HCT116 (cell line): ENCODE results near the gene TOGARAM1. TPM values are rescaled to one million over a fixed set of nuclear protein-coding genes. Genes with fewer than 3 reads are reported as not detected.

Source experiments
- ATAC-seq: fragments of 200-7000 bp; cut with Tn5 transposase; 2 replicates; pipeline ENCODE4 v1.9.1; 2020; ENCODE audit warnings: mild to moderate bottlenecking, moderate library complexity
- BruUV-seq: library from RNA; stranded (reverse); fragments of 400-500 nt; replicated peaks from 2 replicates; lab custom pipeline; 2021; lab: Mats Ljungman, UMichigan
- CTCF ChIA-PET: fragments of 300-600 bp; sonication (Branson Sonifier 250); formaldehyde crosslinking; loops from one replicate; lab custom pipeline; 2021; ENCODE audit warnings: antibody characterized with exemption; lab: Charles Lee
- POLR2A ChIA-PET: fragments of 300-600, 350-600 bp; sonication (Branson Sonifier 250); formaldehyde crosslinking; loops from one replicate; lab custom pipeline; 2021; ENCODE audit warnings: antibody characterized with exemption; lab: Charles Lee
- RAD21 ChIA-PET, 2 experiments: fragments of 300-600 bp; sonication (Branson Sonifier 250); formaldehyde crosslinking; loops; one replicate each; lab custom pipeline; 2023; ENCODE audit warnings: low total read pairs in 2 of 2; ENCODE audit not compliant: uncharacterized antibody in 2 of 2, unreplicated experiment in 2 of 2, low non-redundant PET in 1 of 2; lab: Charles Lee
- DNase-seq: peaks from one replicate; pipeline ENCODE4 v3.0.0-alpha.2; 2010; ENCODE audit warnings: low read depth, low spot score
- H2AFZ ChIP-seq: fragments of 200-600 bp; shearing (Covaris generic), sonication (generic); 2 replicates; pipeline ENCODE4 v1.6.1; 2017; ENCODE audit warnings: low read depth, mixed run types, mixed read lengths, antibody characterized with exemption, low read length; ENCODE audit not compliant: poor library complexity, severe bottlenecking
- H3K27ac ChIP-seq: 2 replicates; pipeline ENCODE4 v1.5.1; 2012; ENCODE audit warnings: low read depth, low read length
- H3K27me3 ChIP-seq: fragments of 200-600 bp; sonication (generic); 2 replicates; pipeline ENCODE4 v1.6.1; 2016; ENCODE audit warnings: mixed run types, low read length, mixed read lengths; ENCODE audit not compliant: insufficient read depth
- H3K36me3 ChIP-seq, 2 experiments: fragments of 200-500 bp in 1 of 2; fragments of 200-600 bp in 1 of 2; sonication (Bioruptor generic) in 1 of 2; sonication (generic) in 1 of 2; 2 replicates each; pipeline versions ENCODE4 v1.5.1 to v1.6.1; 2014 to 2016; ENCODE audit warnings: low read length in 2 of 2, inconsistent platforms in 1 of 2, mixed read lengths in 1 of 2, mixed run types in 1 of 2; ENCODE audit not compliant: insufficient read depth in 2 of 2, control insufficient read depth in 1 of 2
- H3K4me1 ChIP-seq, 2 experiments: fragments of 200-600 bp in 1 of 2; sonication (generic) in 1 of 2; 2 replicates each; pipeline versions ENCODE4 v1.5.1 to v1.6.1; 2012 to 2017; ENCODE audit warnings: low read length in 2 of 2, inconsistent platforms in 1 of 2, mild to moderate bottlenecking in 1 of 2, mixed read lengths in 1 of 2, mixed run types in 1 of 2, moderate library complexity in 1 of 2; ENCODE audit not compliant: insufficient read depth in 2 of 2, control insufficient read depth in 1 of 2
- H3K4me2 ChIP-seq: fragments of 200-600 bp; sonication (generic); 2 replicates; pipeline ENCODE4 v1.6.1; 2017; ENCODE audit warnings: mixed run types, low read length, mixed read lengths
- H3K4me3 ChIP-seq, 2 experiments: fragments of 200-600 bp in 1 of 2; sonication (generic) in 1 of 2; replicated peaks in 1 of 2; 2 replicates each; pipeline ENCODE4 v1.5.1; 2011 to 2016; ENCODE audit warnings: low read length in 2 of 2, control low read depth in 1 of 2, low read depth in 1 of 2, mild to moderate bottlenecking in 1 of 2, mixed read lengths in 1 of 2, mixed run types in 1 of 2
- H3K79me2 ChIP-seq: fragments of 200-600 bp; sonication (generic); 2 replicates; pipeline ENCODE4 v1.6.1; 2017; ENCODE audit warnings: mild to moderate bottlenecking, mixed run types, low read length, moderate library complexity, mixed read lengths; ENCODE audit not compliant: insufficient read depth
- H3K9ac ChIP-seq: fragments of 200-600 bp; sonication (generic); 2 replicates; pipeline ENCODE4 v1.6.1; 2016; ENCODE audit warnings: low read length, mixed read lengths
- H3K9me2 ChIP-seq: fragments of 200-600 bp; sonication (generic), shearing (Covaris generic); 2 replicates; pipeline ENCODE4 v1.6.1; 2017; ENCODE audit warnings: mixed run types, mild to moderate bottlenecking, moderate library complexity; ENCODE audit not compliant: insufficient read depth
- H3K9me3 ChIP-seq, 2 experiments: fragments of 200-500 bp in 1 of 2; fragments of 200-600 bp in 1 of 2; sonication (Bioruptor generic) in 1 of 2; sonication (generic) in 1 of 2; 2 replicates each; pipeline ENCODE4 v1.6.1; 2014 to 2017; ENCODE audit warnings: low read length in 2 of 2, mixed read lengths in 2 of 2, inconsistent platforms in 1 of 2, low read depth in 1 of 2, mild to moderate bottlenecking in 1 of 2, mixed run types in 1 of 2, moderate library complexity in 1 of 2; ENCODE audit not compliant: control insufficient read depth in 1 of 2, insufficient read depth in 1 of 2
- H4K20me1 ChIP-seq: fragments of 200-600 bp; sonication (generic), shearing (Covaris generic); 2 replicates; pipeline ENCODE4 v1.6.1; 2017; ENCODE audit warnings: mixed run types, mild to moderate bottlenecking, moderate library complexity; ENCODE audit not compliant: insufficient read depth
- CBX3 ChIP-seq: IDR thresholded peaks from 2 replicates; pipeline ENCODE4 v1.6.1; 2012; ENCODE audit warnings: low read depth
- CTCF ChIP-seq, 3 experiments: fragments of 200-600 bp in 1 of 3; sonication (generic) in 1 of 3; IDR thresholded peaks in 2 of 3; conservative IDR thresholded peaks in 1 of 3; 2 replicates each; pipeline ENCODE4 v1.5.1; 2012 to 2017; ENCODE audit warnings: low read depth in 2 of 3, low read length in 2 of 3, antibody characterized with exemption in 1 of 3, borderline replicate concordance in 1 of 3, control low read depth in 1 of 3, mild to moderate bottlenecking in 1 of 3, mixed read lengths in 1 of 3, mixed run types in 1 of 3, moderate library complexity in 1 of 3; ENCODE audit not compliant: insufficient read depth in 1 of 3
- EGR1 ChIP-seq: IDR thresholded peaks from 2 replicates; pipeline ENCODE4 v1.6.1; 2012; ENCODE audit warnings: low read depth
- ELF1 ChIP-seq: IDR thresholded peaks from 2 replicates; pipeline ENCODE4 v1.6.1; 2012; ENCODE audit warnings: low read depth, borderline replicate concordance
- FOSL1 ChIP-seq: IDR thresholded peaks from 2 replicates; pipeline ENCODE4 v1.6.1; 2012; ENCODE audit warnings: low read depth
- JUND ChIP-seq: IDR thresholded peaks from 2 replicates; pipeline ENCODE4 v1.6.1; 2012
- MAX ChIP-seq: IDR thresholded peaks from 2 replicates; pipeline ENCODE4 v1.6.1; 2012
- POLR2AphosphoS5 ChIP-seq: IDR thresholded peaks from 2 replicates; pipeline ENCODE4 v1.6.1; 2011; ENCODE audit warnings: mild to moderate bottlenecking, low read depth, low read length, moderate library complexity
- RAD21 ChIP-seq: IDR thresholded peaks from 2 replicates; pipeline ENCODE4 v1.6.1; 2012; ENCODE audit warnings: low read depth, mild to moderate bottlenecking
- REST ChIP-seq: IDR thresholded peaks from 2 replicates; pipeline ENCODE4 v1.6.1; 2012; ENCODE audit warnings: low read depth
- SIN3A ChIP-seq: IDR thresholded peaks from 2 replicates; pipeline ENCODE4 v1.6.1; 2012; ENCODE audit warnings: low read depth
- SRF ChIP-seq: IDR thresholded peaks from 2 replicates; pipeline ENCODE4 v1.6.1; 2012; ENCODE audit warnings: low read depth
- TCF7L2 ChIP-seq: IDR thresholded peaks from 2 replicates; pipeline ENCODE4 v1.7.0; 2011; ENCODE audit warnings: borderline replicate concordance, inconsistent platforms; ENCODE audit not compliant: insufficient read depth, insufficient read length; ENCODE audit errors: extremely low read depth
- YY1 ChIP-seq: IDR thresholded peaks from 2 replicates; pipeline ENCODE4 v1.6.1; 2011; ENCODE audit warnings: low read length, low read depth, moderate library complexity, mild to moderate bottlenecking; ENCODE audit not compliant: insufficient replicate concordance; ENCODE audit errors: extremely low read depth
- ZBTB33 ChIP-seq: IDR thresholded peaks from 2 replicates; pipeline ENCODE4 v1.6.1; 2011; ENCODE audit warnings: mild to moderate bottlenecking, low read length, moderate library complexity; ENCODE audit not compliant: insufficient replicate concordance; ENCODE audit errors: extremely low read depth
- ZFX ChIP-seq: fragments of 450-650 bp; IDR thresholded peaks from 2 replicates; pipeline ENCODE4 v1.6.1; 2017
- ZNF274 ChIP-seq: fragments of 200-500 bp; sonication (Bioruptor generic); IDR thresholded peaks from 2 replicates; pipeline ENCODE4 v1.6.1; 2014; ENCODE audit warnings: mild to moderate bottlenecking, low read depth, low read length, inconsistent platforms
- intact Hi-C: fragments of 100-400 bp; cut with micrococcal nuclease; formaldehyde crosslinking; loops from 2 replicates; pipeline ENCODE4 v1.10.0; 2022
- total RNA-seq: library from RNA; stranded (reverse); gene quantifications from one replicate; pipeline ENCODE4 v1.2.1, GENCODE V29; 2021; ENCODE audit not compliant: unreplicated experiment

TOGARAM1 gene
- total RNA-seq, 1 experiment from 2014 or later, result 1.9 TPM

GRCh38 chr14:45118594-45118993 is 156.6 kb downstream of the TOGARAM1 start:
- peaks cover 48 to 49% of the 10 kb centered on the region in 2 experiments for H3K36me3 ChIP-seq
- no peaks in the 10 kb centered on the region for H3K27me3 ChIP-seq
- no TSS peak for BruUV-seq
- H3K79me2 ChIP-seq, result peaks cover 10% of the 10 kb centered on the region
- H3K9ac ChIP-seq, result no peak overlapping the region
- no peaks in the 10 kb centered on the region for H3K9me2 ChIP-seq
- intact Hi-C loops, result no loop called here
- no peak overlapping the region for H2AFZ ChIP-seq
- ATAC-seq (no peak), DNase-seq (no peak)
- H3K4me2 ChIP-seq, result no peak overlapping the region
- H3K4me1 ChIP-seq, result no peaks in the 10 kb centered on the region
- ChIA-PET POLR2A (no interaction called here), CTCF (no interaction called here), RAD21 (no interaction called here)
- TF ChIP-seq ZFX (no peak), REST (no peak), RAD21 (no peak), POLR2AphosphoS5 (no peak), MAX (no peak), CTCF (IDR thresholded peaks at IDR 0.05 in 2 of 3, conservative IDR thresholded peaks at IDR 0.05 in 1 of 3; ENCODE audit: borderline replicate concordance in 1 of 3, insufficient read depth in 1 of 3, low read depth in 2 of 3, low read length in 2 of 3) (no peak), ZBTB33 (no peak), SIN3A (no peak), YY1 (no peak), SRF (no peak), TCF7L2 (no peak), ELF1 (no peak), FOSL1 (no peak), JUND (no peak), ZNF274 (no peak), CBX3 (no peak), EGR1 (no peak)
- H3K4me3 ChIP-seq, result no peak overlapping the region
- no peaks in the 10 kb centered on the region for H3K9me3 ChIP-seq
- 0 out of 2 replicates have a peak, but pooled peaks cover 3% of the 10 kb centered on the region for H4K20me1 ChIP-seq
- no peak overlapping the region for H3K27ac ChIP-seq
